GM21737 (cell line): ENCODE measurements around the gene SPECC1L.

ENCODE experiments used
- ATAC-seq: cut with Tn5 transposase; IDR thresholded peaks from one replicate; pipeline ENCODE4 v1.9.1; 2021; ENCODE audit warnings: mild to moderate bottlenecking, moderate library complexity; ENCODE audit not compliant: unreplicated experiment

SPECC1L gene

DNA sequence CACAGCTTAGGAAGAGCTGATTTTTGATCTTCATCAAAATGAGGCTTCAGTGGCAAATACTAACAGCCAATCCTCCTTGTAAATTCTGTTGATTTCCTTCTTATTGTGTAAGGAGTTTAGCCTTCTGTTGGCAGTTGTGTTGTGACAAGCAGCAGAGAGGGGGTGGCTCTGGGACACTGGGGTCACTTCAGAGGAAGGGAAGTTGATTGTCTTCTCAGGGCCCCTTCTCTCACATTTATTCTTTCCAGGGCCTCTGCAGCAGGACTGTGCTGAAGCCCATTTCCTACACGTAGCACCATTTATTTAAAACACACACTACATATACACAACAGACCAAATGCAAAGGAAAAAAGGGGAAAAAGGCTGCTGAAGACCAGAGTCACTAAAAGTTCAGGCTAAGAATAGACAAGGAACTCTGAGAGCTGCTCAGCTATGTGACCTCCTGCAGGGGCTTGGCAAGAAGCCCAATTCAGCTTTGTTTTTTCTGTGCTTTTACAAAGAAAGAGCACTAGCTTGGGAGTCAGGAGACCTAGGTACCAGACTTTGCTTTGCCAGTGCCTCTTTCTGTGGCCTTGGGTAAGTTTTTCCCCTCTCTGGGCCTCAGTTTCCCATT is 196.2 kb downstream of the SPECC1L start:
- no peak for ATAC-seq

GRCh38 chr22:24467340-24467739 is 196.7 kb downstream of the SPECC1L start:
- no peak for ATAC-seq
